OCI-LY1 (cell line): ENCODE results near the gene LGR4.

Experiments used
- CTCF ChIP-seq: fragments of 200-600 bp; sonication (generic), shearing (Covaris generic); IDR thresholded peaks from 2 replicates; pipeline ENCODE4 v1.5.1; 2017; ENCODE audit warnings: mild to moderate bottlenecking, antibody characterized with exemption, low read length, moderate library complexity, mixed read lengths
- EZH2 ChIP-seq: fragments of 200-600 bp; sonication (generic), shearing (Covaris generic); IDR thresholded peaks from 2 replicates; pipeline ENCODE4 v1.8.0; 2017; ENCODE audit warnings: borderline replicate concordance, mixed run types, mild to moderate bottlenecking, antibody characterized with exemption, low read length, moderate library complexity, mixed read lengths

GRCh38 chr11:27443746-27444507 is 28.7 kb downstream of the LGR4 start:
- TF ChIP-seq EZH2, result no peak
- no peak for TF ChIP-seq CTCF
